K562 (cell line): Measurements from ENCODE around the gene ETS2. TPM values are rescaled to one million over a fixed set of nuclear protein-coding genes. Genes with fewer than 3 reads are reported as not detected.

Experiments used
- ATAC-seq: fragments of 200-7000 bp; cut with Tn5 transposase; 3 replicates; pipeline ENCODE4 v1.9.1; 2020; ENCODE audit warnings: moderate library complexity
- BruUV-seq: library from RNA; stranded (reverse); fragments of 400-500 nt; replicated peaks from 2 replicates; lab custom pipeline; 2021; lab: Mats Ljungman, UMichigan
- CTCF ChIA-PET: fragments of 300-600 bp; formaldehyde crosslinking; extraction: SDS; loops from one replicate; lab custom pipeline; 2021; ENCODE audit warnings: low intra/inter-chr PET ratio; lab: Yijun Ruan, JAX
- POLR2A ChIA-PET: fragments of 300-600, 350-650 bp; sonication (Branson Sonifier 250); formaldehyde crosslinking; extraction: SDS; loops from one replicate; lab custom pipeline; 2021; ENCODE audit warnings: antibody characterized with exemption, inconsistent platforms; lab: Yijun Ruan, JAX
- DNase-seq, 4 experiments: peaks; one replicate each; pipeline versions ENCODE4 v3.0.0 to v3.0.0-alpha.2; 2011 to 2018; ENCODE audit warnings: low spot score in 3 of 4, mixed read lengths in 3 of 4; ENCODE audit errors: extremely low read depth in 1 of 4
- FAIRE-seq: peaks from 2 replicates; lab custom pipeline; 2011; peaks lifted over from hg19 to GRCh38; lab: Jason Lieb, UNC
- H2AFZ ChIP-seq: 2 replicates; pipeline ENCODE4 v1.6.0; 2011; ENCODE audit warnings: low read depth, low read length, control low read depth, inconsistent platforms
- H3K27ac ChIP-seq: fragments of 200-600 bp; 3 replicates; pipeline ENCODE4 v1.8.0; 2011; ENCODE audit warnings: low read depth, mild to moderate bottlenecking, control low read depth, inconsistent platforms, low read length, moderate library complexity, mixed read lengths; ENCODE audit errors: extremely low read depth
- H3K27me3 ChIP-seq, 2 experiments: fragments of 300-600 bp in 1 of 2; 2 replicates in 1 of 2; 3 replicates in 1 of 2; pipeline versions ENCODE4 v1.6.0 to v1.8.0; 2011; ENCODE audit warnings: inconsistent platforms in 2 of 2, low read length in 2 of 2, mild to moderate bottlenecking in 1 of 2, mixed read lengths in 1 of 2, moderate library complexity in 1 of 2; ENCODE audit not compliant: control insufficient read depth in 2 of 2, insufficient read depth in 2 of 2
- H3K36me3 ChIP-seq: fragments of 300-600 bp; 3 replicates; pipeline ENCODE4 v1.8.0; 2011; ENCODE audit warnings: mild to moderate bottlenecking, low read length, inconsistent platforms; ENCODE audit not compliant: control insufficient read depth, insufficient read depth
- H3K4me1 ChIP-seq, 2 experiments: fragments of 200-600 bp in 1 of 2; replicated peaks in 1 of 2; 2 replicates in 1 of 2; 3 replicates in 1 of 2; pipeline versions ENCODE4 v1.5.1 to v1.8.0; 2011; ENCODE audit warnings: inconsistent platforms in 2 of 2, low read length in 2 of 2, mild to moderate bottlenecking in 1 of 2, mixed read lengths in 1 of 2, moderate library complexity in 1 of 2; ENCODE audit not compliant: control insufficient read depth in 2 of 2, insufficient read depth in 2 of 2
- H3K4me2 ChIP-seq: 2 replicates; pipeline ENCODE4 v1.6.1; 2011; ENCODE audit warnings: low read length, control low read depth, inconsistent platforms, mixed read lengths; ENCODE audit not compliant: insufficient read depth
- H3K4me3 ChIP-seq: fragments of 200-600 bp; sonication (generic), shearing (Covaris generic); 2 replicates; pipeline ENCODE4 v1.5.1; 2016; ENCODE audit warnings: control low read depth, inconsistent platforms
- H3K79me2 ChIP-seq: fragments of 200-600 bp; 3 replicates; pipeline ENCODE4 v1.8.0; 2011; ENCODE audit warnings: low read length, inconsistent platforms; ENCODE audit not compliant: control insufficient read depth, insufficient read depth
- H3K9ac ChIP-seq, 2 experiments: 2 replicates each; pipeline versions ENCODE4 v1.6.0 to v1.6.1; 2011; ENCODE audit warnings: low read depth in 2 of 2, low read length in 2 of 2, control low read depth in 1 of 2, inconsistent platforms in 1 of 2, mild to moderate bottlenecking in 1 of 2, mixed read lengths in 1 of 2; ENCODE audit not compliant: insufficient read depth in 1 of 2
- H3K9me1 ChIP-seq: one replicate; pipeline ENCODE4 v1.6.0; 2011; ENCODE audit warnings: inconsistent platforms, mild to moderate bottlenecking, low read length, moderate library complexity; ENCODE audit not compliant: control insufficient read depth, insufficient read depth
- H3K9me3 ChIP-seq: replicated peaks from 2 replicates; pipeline ENCODE4 v1.5.1; 2011; ENCODE audit warnings: low read depth, low read length, inconsistent platforms; ENCODE audit not compliant: control insufficient read depth, insufficient read depth
- H4K20me1 ChIP-seq: replicated peaks from 2 replicates; pipeline ENCODE4 v1.6.1; 2011; ENCODE audit warnings: low read length, inconsistent platforms, mixed read lengths; ENCODE audit not compliant: control insufficient read depth, insufficient read depth
- HINFP ChIP-seq: fragments of 450-650 bp; conservative IDR thresholded peaks from 2 replicates; pipeline ENCODE4 v1.6.1; 2016; ENCODE audit warnings: missing genetic modification characterization, low read depth, mild to moderate bottlenecking, control low read depth, missing compliant biosample characterization
- ZNF57 ChIP-seq: fragments of 450-650 bp; formaldehyde crosslinking; IDR thresholded peaks from 2 replicates; pipeline ENCODE4 v1.4.0; 2020; ENCODE audit warnings: mild to moderate bottlenecking, moderate library complexity
- WGBS: fragments of 100-300 bp; shearing (Covaris generic); methylation state at CpG from one replicate; pipeline ENCODE4 v1.1.6; 2016; ENCODE audit warnings: low coverage, mixed read lengths; ENCODE audit not compliant: insufficient coverage; ENCODE audit errors: missing lambda C conversion rate; 5-methylcytosine and 5-hydroxymethylcytosine counted together
- in situ Hi-C: fragments of 300-500 bp; cut with MboI; formaldehyde crosslinking; loops from 4 replicates; pipeline ENCODE4 v1.15.0; 2018; ENCODE audit warnings: inconsistent platforms, mixed read lengths
- intact Hi-C: fragments of 100-400 bp; cut with micrococcal nuclease; formaldehyde crosslinking; loops from 2 replicates; pipeline ENCODE4 v1.14.2; 2022
- polyA plus RNA-seq, 8 experiments: library from polyadenylated mRNA; depleted of rRNA in 4 of 8; stranded (reverse) in 5 of 8; unstranded in 3 of 8; fragments of >200 nt; fragmentation: Nextera tagmentation in 2 of 8; fragmentation: Illumina TruSeq in 1 of 8; extraction: Ambion mirVana in 2 of 8; extraction: Trizol in 1 of 8; gene quantifications; 2 replicates each; pipeline versions ENCODE4 v1.2.1 to v1.2.3, GENCODE V29; 2011 to 2014; ENCODE audit warnings: inconsistent platforms in 1 of 8, missing spikeins in 1 of 8
- total RNA-seq, 7 experiments: library from RNA; depleted of rRNA in 6 of 7; stranded (reverse); fragments of >200 nt in 6 of 7; fragmentation: Illumina TruSeq in 2 of 7; extraction: Trizol in 2 of 7; gene quantifications; 2 replicates each; pipeline versions ENCODE4 v1.2.1 to v1.2.3, GENCODE V29; 2011 to 2021; ENCODE audit warnings: low replicate concordance in 1 of 7

ETS2 gene
- total and polyA plus RNA-seq, 9 of the 15 experiments (the other 6 are each of a cell fraction or from before 2014, with no cell fraction given) = 1.7 to 24.4 (median 12.2) TPM

- no peak overlapping the region for H3K9ac ChIP-seq
- H3K4me2 ChIP-seq = no peak overlapping the region
- ChIA-PET CTCF (interaction anchor here (0.6 kb wide), 1 partner anchor 50 kb away, joined by 3 read pairs; no protein-coding TSS in a partner anchor), POLR2A (no interaction called here)
- H3K4me1 ChIP-seq = peaks cover 12 to 17% of the 10 kb centered on the region in 2 experiments; a peak in 4 of 5 replicates
- in situ Hi-C loops = no loop called here
- no peaks in the 10 kb centered on the region for H4K20me1 ChIP-seq
- no TSS peak for BruUV-seq
- no peak overlapping the region for H3K27ac ChIP-seq
- H2AFZ ChIP-seq = no peak overlapping the region
- WGBS = 34% methylated on average over 7 of the region's 7 CpGs
- intact Hi-C loops = no loop called here
- no peak overlapping the region for H3K4me3 ChIP-seq
- peaks cover 0 to 4% of the 10 kb centered on the region in 2 experiments; a peak in 1 of 5 replicates for H3K27me3 ChIP-seq
- H3K9me1 ChIP-seq = no peaks in the 10 kb centered on the region
- TF ChIP-seq HINFP (tag) (peak; percentile 57; the same call in 1 of the 2 replicates), ZNF57 (CRISPR knock-in tag) (no peak)
- FAIRE-seq (no peak), DNase-seq (no peak), ATAC-seq (no peak)
- no peaks in the 10 kb centered on the region; the same call in 1 of the 2 replicates for H3K9me3 ChIP-seq
- H3K36me3 ChIP-seq = no peaks in the 10 kb centered on the region
- no peaks in the 10 kb centered on the region for H3K79me2 ChIP-seq
Observed at GRCh38 chr21:38784458-38785266, 21.1 kb upstream of the ETS2 start.
